Stimulated activated CD4-positive, alpha-beta T cell treated with anti-CD3 and anti-CD28 coated beads, Interleukin-4, amount 100 ng/mL, for 4 hours (primary cell): ENCODE measurements around the gene NRL.

ENCODE experiments used
- DNase-seq, 2 experiments: peaks; one replicate each; pipeline ENCODE4 v3.0.0-alpha.2; 2020

NRL gene

DNA sequence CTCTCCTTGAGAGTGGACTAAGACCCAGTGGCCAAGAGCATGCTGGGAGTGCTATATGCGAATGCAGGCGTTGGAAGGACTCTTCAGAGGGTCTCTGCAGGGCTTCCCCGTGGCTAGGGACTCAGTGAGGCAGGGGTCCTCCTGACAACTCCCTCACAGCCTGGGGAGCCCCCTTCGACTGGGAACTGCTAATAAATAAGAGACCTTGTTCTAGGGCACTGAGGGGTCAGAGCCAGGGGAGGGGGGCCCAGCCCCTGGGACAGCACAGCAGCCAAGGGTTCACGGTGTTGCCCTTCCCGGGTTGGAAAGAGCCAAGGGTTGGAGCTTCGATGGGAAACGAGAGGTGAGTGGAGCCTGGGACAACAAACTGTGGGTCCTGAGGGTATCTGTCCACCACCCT is 49.3 kb downstream of the NRL start:
- DNase-seq, result no peak

DNA sequence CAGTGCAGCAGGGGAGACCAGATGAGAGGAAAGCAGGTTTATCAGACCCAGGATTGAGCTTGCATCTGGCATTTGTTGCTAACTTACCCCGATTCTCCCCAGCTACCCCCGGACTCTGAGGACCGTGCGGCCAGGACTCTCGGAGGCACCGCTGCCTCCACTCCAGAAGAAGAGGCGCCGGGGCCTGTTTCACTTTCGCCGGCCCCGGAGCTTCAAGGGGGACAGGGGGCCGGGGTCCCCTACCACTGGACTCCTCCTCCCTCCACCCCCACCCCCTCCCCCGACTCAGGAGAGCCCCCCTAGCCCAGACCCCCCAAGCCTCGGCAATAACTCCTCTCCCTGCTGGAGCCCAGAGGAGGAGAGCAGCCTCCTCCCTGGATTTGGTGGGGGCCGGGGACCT is 49.9 kb downstream of the NRL start:
- no peak for DNase-seq

DNA sequence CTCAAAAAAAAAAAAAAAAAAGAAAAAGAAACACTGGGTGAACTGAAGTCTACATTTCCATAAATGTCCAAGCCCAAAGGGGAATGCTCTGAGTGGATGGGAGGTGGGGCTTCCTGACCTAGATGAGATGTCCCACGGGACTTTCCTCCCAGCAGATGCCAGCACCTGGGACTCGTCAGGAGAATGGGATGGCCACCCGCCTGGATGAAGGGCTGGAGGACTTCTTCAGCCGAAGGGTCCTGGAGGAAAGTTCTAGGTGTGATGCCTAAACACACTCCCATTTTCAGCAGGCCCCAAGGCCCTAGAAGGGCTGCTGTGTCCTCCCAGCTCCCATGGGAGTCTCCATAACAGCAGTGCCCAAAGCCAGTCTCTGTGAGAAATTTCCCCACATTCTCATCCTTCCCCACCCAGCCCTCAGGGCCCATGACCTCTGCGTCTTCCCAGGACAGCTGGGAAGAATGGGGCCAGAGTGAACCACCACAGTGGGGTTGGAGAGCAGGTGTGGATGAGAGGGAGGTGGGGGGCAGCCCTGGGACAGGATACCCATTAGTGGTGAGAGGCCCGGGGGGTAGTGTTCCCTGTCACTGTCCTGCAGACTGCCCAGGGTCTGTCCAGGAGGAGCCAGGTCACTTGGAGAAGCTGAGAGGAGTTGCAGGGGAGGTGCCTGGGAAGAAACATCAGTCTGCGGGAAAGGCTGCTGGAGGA is 50.5 kb downstream of the NRL start:
- DNase-seq, result no peak

DNA sequence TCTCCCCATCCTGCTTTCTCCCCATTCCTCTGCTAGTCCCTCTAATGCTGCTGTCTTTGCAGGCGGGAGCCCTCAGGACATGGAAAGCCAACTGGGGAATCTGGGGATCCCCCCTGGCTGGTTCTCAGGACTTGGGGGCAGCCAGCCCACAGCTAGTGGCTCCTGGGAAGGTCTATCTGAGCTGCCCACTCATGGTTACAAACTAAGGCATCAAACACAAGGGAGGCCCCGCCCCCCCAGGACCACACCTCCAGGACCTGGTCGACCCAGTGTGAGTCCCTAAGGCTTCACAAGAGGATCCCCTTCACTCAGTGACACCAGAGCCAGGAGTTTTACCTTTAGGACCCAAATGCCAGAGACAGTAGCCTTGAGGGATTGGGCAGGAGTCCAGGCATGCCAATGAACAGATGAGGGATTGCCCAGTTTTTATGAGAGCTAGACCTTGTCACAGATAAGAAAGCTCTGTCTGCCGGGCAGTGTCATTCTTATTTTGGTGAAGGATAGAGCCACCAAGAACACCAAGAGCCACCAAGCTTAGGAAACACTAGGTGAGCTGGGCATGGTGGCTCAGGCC is 51.4 kb downstream of the NRL start:
- no peak for DNase-seq

DNA sequence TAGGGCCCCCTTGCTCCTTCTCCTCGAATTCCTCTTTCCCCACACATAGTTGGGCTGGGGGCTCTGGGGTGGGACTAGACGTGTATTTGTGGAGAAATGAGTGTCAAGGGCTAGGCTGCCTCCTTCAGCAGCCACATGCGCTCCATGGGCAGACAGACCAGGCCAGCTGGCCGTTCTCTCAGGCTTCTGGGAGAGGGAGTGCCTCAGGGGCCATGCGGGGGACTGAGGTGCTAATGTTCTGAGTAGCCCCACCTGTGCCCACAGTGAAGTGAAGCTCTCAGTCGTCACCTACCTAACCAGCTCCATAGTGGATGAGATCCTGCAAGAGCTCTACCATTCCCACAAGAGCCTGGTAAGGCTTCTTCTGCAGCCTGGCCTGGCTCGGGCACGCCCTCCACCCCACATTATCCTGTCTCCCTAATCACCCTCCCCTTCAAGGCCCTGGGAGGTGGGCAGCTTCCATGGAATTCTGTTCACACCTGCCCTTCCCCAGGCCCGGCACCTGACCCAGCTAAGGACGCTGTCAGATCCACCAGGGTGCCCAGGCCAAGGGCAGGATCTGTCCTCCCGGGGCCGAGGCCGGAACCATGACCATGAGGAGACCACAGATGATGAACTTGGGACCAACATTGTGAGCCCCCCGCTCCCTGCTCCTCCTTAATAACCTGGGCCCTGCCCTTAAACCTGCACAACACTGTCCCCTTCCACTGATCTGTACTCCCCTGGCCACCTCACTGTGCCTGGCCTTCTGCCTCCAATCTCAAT is 52.4 kb downstream of the NRL start:
- no peak for DNase-seq

DNA sequence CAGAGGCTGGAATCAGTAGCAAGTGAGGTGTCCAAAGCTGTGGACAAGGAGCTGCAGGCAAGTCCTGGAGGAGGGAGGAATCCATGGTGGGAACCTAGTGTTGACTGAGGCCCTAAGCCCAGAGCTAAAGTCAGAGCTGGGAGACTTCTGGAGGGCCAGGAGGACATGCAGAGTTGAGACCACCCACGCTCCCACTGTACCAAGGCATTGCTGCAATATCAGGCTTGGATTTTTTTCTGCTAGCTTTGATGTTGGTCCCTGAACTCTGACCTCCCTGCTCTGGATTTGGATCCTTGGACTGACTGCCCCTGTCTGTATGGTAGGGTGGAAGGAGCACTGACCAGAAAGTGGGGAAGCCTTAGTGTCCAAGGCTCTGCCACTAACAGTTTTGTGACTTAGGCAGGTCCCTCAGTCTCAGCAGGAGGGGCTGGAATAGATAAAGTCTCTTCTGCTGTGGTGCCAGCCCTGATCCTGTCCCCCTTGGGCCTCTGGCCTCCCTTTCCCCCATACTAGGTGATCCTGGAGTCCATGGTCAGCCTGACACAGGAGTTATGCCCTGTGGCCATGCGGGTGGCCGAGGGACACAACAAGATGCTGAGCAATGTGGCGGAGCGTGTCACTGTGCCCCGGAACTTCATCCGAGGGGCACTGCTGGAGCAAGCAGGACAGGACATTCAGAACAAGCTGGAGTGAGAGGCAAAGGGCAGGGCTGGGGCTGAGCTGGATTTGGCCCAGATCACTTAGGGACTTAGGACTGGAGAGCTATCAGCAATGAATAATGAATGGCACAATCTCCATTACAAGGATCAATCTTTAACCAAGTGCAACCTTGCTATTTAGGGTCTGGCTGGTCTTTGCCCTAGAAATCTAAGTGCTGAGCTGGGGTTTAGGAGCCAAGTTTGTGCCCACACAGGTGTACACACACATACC is 53.5 kb downstream of the NRL start:
- no peak for DNase-seq

DNA sequence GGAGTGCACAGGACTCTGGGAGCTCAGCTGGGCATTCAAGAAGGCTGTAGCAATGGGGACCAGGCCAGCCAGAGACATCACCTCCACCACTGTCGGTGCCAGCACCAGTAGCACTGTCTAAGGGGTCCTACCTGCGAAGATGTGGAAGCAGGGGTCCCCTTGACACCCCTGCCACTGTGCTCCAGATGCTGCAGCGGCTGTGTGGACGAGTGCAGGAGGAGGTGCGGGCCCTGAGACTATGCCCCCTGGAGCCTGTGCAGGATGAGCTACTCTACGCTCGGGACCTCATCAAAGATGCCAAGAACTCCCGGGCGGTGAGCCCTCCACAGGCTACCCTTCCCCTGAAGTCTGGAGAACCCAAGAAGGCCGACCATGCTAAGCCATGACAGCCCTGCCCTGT is 54.3 kb downstream of the NRL start:
- DNase-seq, result no peak

DNA sequence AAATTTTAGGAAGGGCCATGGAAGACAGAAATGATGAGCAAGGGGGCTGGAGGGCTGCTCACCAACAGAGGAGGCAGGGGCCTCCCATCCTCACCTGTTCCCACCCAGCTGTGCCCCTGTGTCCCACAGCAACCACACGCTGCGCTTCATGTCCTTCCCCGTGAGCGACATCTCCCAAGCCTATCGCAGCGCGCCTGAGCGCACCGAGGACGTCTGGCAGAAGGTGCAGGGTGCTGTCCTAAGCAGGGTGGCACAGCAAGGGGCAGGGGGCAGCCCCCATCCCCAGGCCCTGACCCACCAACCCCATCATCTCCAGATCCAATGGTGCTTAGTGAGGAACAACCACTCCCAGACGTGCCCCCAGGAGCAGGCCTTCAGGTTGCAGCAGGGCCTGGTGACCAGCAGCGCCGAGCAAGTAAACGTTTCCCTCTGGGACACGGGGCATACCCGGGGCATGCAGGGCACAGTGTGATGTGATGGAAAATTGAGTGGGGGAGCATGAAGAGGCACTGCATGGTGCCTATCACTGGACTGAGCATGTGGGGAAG is 54.8 kb downstream of the NRL start:
- DNase-seq, result no peak

DNA sequence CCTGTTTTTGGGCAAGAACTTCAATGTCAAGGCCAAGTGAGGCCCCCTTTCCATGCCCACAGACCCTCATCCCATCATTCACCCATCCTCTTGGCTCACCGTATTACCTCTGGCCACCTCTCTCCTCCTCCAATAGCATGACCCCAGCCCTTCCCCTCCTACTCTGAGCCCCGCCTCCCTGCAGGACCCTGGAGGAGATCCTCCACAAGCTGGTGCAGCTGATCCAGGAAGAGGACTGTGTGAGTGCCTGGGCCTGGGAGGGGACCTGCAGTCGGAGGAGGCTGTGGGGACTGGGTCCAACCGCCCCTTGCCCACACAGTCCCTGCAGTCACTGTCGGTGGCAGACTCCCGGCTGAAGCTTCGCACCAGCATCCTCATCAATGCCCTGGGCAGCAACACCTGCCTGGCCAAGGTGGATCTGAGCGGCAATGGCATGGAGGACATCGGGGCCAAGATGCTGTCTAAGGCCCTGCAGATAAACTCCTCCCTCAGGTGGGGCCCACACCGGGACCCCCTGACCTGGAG is 55.7 kb downstream of the NRL start:
- no peak for DNase-seq

DNA sequence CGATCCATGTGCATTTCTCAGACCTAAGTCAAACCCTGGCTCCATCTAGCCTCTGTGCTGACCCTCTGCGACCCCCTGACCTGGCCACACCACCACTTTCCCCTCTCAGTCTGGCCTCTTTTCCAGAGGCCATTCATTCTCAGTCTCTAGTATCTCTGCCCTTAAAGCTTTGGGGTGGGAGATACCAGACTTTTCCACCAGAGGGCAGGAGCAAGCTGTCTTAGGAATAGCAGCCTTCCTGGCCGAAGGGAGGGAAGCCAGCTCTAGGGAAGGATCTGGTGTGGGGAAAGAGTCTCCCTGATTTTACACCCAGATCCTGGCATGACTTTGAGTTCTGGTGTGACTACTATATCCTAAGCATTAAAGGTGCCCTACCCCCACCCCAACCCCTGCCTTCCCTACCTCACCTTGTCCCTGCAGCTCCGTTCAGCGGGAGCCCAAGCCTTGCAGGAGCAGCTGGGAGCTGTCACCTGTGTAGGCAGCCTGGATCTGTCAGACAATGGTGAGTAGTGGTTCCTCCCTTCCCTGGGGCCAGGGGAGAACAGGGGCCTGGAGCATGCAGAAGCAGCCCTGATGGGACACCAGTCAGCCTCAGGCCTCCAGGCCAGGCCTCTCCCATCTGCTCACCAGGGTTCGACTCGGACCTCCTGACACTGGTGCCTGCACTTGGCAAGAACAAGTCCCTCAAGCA is 56.3 kb downstream of the NRL start:
- DNase-seq, result no peak

DNA sequence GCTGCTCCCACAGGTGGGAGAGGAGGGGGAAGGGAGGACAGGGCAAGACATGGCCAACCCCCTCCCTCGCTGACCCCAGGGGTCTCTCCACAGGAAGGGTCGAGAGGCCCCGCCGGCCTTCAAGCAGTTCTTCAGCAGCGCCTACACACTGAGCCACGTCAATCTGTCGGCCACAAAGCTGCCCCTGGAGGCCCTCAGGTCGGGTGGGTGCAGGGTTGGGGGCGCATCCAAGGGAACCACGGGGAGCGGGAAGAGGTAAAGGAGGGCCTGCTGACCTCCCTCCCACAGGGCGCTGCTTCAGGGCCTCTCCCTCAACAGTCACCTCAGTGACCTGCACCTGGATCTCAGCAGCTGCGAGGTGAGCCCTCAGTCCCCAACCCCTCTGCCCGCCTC is 56.9 kb downstream of the NRL start:
- DNase-seq, result no peak

DNA sequence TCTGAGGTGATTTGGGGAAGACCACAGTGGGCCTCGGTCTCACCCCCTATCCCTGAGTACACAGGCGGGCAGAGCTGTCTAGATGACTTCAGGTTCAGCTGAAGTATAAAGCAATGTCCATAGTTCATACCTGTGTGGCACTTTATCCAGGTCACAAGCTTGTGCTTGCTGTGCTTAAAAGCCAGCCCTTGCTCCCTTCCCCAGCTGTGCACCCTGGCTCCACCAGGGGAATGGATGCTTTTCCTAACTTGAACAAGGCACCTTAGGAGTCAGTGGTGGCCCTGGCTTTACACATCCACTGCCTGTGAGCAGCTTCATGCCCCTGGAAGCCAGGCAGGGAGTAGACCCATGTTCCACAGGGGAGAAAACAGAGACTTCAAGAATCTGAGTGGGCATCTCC is 57.5 kb downstream of the NRL start:
- DNase-seq, result no peak

DNA sequence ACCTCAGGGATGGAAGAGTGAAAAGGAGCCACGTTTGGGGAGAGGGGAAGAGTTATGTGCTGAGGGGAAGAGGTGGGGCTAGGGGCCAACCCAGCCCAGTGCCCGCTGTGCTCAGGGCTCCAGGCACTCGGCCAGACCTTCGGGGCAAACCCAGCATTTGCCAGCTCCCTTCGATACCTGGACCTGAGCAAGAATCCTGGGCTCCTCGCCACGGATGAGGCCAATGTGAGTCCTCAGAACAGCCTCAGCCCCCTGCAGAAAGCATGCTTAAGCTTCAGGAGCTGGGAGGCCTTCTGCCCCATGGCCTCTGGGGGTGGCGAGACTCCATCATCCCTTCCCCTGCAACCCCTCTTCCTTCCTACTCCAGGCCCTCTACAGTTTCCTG is 58.0 kb downstream of the NRL start:
- DNase-seq, result no peak

DNA sequence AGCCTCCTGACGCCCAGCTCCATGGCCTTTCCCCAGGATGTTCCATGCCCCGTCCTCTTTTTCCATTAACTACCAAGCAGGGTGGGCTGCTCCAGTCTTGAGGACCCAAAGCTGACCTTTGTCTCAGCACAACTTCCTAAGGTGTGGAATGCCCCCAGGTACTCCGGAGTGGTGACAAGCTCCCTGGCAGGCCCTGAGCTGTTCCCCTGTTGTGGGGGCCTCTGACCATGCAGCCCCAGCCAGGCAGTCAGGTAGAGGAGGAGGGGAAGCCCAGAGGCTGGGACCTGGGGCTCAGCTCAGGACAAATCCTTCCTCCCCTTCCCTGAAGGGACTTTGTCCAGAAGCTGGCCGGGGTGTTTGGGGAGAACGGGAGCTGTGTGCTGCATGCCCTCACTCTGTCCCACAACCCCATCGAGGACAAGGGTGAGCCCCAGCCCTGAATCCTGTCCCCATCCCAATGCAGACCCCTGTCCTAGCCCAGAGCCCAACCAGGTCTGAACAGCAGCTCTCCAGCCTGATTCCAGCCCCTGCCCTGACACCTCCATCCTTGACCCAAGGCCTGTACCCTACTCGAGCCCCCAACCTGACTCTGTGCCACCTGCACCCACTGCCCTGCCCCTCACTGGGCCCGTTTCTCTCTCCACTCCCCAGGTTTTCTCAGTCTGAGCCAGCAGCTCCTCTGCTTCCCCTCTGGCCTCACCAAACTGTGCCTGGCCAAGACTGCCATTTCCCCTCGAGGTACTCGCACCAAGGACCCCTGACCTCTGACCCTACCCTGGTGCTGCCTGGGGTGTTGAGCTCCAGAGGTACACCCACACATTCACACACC is 58.6 kb downstream of the NRL start:
- DNase-seq, result no peak

DNA sequence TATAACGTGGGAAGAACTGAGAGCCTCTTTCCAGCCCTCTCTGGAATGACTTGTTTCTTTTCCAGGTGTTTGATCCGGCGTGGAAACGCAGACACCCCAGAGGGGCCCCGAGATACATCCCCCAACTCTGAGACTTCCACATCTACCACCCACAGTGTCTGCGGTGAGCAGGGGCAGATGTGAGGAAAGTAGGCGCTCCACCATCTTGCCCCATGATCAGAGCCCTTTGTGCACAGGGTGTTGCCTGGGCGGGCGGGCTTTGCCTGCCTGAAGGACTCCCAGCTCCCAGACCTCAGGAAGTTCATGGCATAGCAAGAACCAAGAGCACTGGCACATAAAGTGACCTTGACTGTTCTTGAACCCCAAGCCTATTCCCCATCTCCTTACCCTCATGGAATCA is 60.1 kb downstream of the NRL start:
- DNase-seq, result no peak

DNA sequence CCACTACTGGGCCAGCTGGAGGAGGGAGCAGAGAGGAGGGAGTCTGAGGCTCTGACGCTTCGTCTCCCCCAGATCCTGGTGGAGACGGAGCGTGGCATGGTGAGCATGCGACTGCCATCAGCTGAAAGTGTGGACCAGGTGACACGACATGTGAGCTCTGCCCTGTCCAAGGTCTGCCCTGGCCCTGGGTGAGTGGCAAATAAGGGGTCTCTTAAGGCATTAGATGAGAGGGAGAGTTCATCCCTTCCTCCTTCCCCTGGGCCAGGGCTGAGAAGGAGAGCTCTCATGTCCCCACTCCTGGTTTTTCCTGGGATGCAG is 60.5 kb downstream of the NRL start:
- DNase-seq, result no peak

DNA sequence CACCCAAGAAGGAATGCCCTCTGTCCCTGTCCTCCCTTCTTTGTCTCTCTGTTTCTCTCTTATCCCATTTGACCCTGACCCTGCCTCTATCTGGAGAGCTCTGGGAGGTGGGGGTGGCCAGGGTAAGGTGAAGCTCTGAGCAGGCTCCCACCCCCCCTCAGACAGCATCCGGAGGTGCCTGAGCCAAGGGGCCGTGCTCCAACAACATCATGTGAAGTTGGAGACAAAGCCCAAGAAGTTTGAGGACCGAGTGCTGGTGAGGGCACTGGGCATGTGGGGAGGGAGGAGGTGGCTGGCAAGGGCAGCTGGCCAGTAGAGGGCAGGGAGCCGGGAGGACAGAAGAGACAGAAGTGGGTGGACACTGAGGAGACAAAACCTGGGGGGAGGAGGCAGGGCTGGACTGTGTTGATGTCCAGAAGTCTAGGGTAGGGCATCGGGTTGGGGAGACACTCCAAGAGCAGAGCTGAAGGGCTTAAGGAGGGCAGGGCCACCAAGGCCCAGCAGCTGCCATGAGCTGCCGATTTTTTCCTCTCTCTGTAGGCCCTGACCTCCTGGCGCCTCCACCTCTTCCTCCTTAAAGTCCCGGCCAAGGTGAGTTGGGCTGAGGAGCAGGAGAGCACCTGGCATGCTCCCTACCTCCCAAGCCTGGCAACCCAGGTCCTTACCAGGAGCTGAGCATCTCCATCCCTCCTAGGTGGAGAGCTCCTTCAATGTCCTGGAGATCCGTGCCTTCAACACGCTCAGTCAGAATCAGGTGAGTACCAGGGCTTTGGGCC is 61.0 kb downstream of the NRL start:
- DNase-seq, result no peak

DNA sequence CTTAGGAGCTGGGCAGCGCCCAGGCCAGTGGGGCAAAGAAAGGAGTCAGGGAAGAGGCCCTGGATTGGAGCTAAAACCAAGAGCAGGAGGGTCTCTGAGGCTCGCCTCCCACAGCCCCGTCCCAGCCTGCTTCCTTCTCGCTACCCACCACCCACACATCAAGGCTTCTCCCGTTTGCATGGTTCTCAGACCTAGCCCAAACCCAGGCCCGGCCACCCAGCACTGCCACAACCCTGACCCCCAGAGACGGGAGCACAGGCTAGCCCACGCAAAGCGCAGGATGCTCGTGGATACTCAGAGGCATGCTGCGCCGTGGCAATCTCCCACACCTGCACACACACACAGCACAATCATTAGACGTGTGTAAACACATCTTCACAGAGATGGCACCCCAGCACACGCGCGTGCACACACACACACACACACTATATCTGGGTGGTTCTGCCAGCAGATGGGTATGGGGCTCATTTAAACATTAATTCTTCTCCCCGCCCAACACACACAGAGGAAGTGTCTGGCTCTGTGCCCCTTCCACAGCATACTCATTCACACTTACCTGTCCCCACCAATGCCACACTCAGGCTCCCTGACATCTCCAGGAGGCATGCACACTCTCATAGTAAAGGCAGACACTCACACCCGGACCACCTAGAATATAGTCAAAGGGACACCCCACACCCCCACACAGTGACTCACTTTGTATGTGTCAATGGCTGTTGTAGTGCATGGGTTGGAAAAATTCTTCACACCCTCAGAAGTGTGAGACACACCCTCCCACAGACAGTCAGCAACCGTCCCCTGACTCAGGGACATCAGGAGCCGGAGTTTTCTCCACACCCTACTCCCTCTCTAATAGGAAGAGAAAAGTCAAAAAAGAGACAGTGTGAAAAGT is 61.8 kb downstream of the NRL start:
- DNase-seq, result peak; percentile 48 to 77
